Fibroblast of lung (primary cell): Measurements from ENCODE around the gene PIGX. TPM values are rescaled to one million over a fixed set of nuclear protein-coding genes. Genes with fewer than 3 reads are reported as not detected.
A peak's percentile ranks its signal among the peaks of the same experiment; 100 is the strongest.
"Not testable (repeated sequence)": the region's sequence is repeated elsewhere in the genome, so short reads cannot be mapped to it uniquely, and the experiment has no call there.

Experiments
- DNase-seq, 2 donors: peaks; one replicate each; pipeline versions ENCODE4 v3.0.0 to v3.0.0-alpha.2; 2010; ENCODE audit warnings: low read depth in 2 of 2
- H2AFZ ChIP-seq: 2 replicates; pipeline ENCODE4 v1.5.1; 2012; ENCODE audit warnings: low read length, control low read depth, inconsistent platforms
- H3K27ac ChIP-seq: 2 replicates; pipeline ENCODE4 v1.5.1; 2011; ENCODE audit warnings: low read length, control low read depth; ENCODE audit not compliant: insufficient read depth
- H3K27me3 ChIP-seq: 2 replicates; pipeline ENCODE4 v1.5.1; 2011; ENCODE audit warnings: mild to moderate bottlenecking, low read length; ENCODE audit not compliant: control insufficient read depth, insufficient read depth
- H3K36me3 ChIP-seq: 2 replicates; pipeline ENCODE4 v1.5.1; 2011; ENCODE audit warnings: low read length; ENCODE audit not compliant: control insufficient read depth, insufficient read depth
- H3K4me1 ChIP-seq: 2 replicates; pipeline ENCODE4 v1.5.1; 2011; ENCODE audit warnings: low read length; ENCODE audit not compliant: control insufficient read depth, insufficient read depth; ENCODE audit errors: extremely low read depth
- H3K4me2 ChIP-seq: 2 replicates; pipeline ENCODE4 v1.5.1; 2011; ENCODE audit warnings: low read length, control low read depth; ENCODE audit not compliant: insufficient read depth; ENCODE audit errors: extremely low read depth
- H3K4me3 ChIP-seq, 4 experiments: fragments of 200-600 bp in 1 of 4; sonication (generic) in 1 of 4; replicated peaks in 1 of 4; 2 replicates each; pipeline ENCODE4 v1.5.1; 2011 to 2016; ENCODE audit warnings: low read length in 4 of 4, low read depth in 3 of 4, mild to moderate bottlenecking in 3 of 4, control low read depth in 2 of 4, inconsistent platforms in 1 of 4, mixed read lengths in 1 of 4; ENCODE audit not compliant: insufficient read depth in 1 of 4; ENCODE audit errors: control extremely low read depth in 1 of 4
- H3K79me2 ChIP-seq: 2 replicates; pipeline ENCODE4 v1.5.1; 2012; ENCODE audit warnings: mild to moderate bottlenecking, low read length, inconsistent platforms; ENCODE audit not compliant: control insufficient read depth, insufficient read depth
- H3K9ac ChIP-seq: 2 replicates; pipeline ENCODE4 v1.5.1; 2011; ENCODE audit warnings: mild to moderate bottlenecking, low read length, control low read depth; ENCODE audit not compliant: insufficient read depth
- H3K9me3 ChIP-seq: 2 replicates; pipeline ENCODE4 v1.5.1; 2012; ENCODE audit warnings: low read depth, low read length; ENCODE audit not compliant: control insufficient read depth, insufficient read depth
- H4K20me1 ChIP-seq: 2 replicates; pipeline ENCODE4 v1.5.1; 2011; ENCODE audit warnings: low read length; ENCODE audit not compliant: control insufficient read depth, insufficient read depth; ENCODE audit errors: extremely low read depth
- CTCF ChIP-seq, 2 donors: IDR thresholded peaks in 1 of 2; conservative IDR thresholded peaks in 1 of 2; 1 replicate in 1 of 2; 2 replicates in 1 of 2; pipeline ENCODE4 v1.5.1; 2011 to 2012; ENCODE audit warnings: low read length in 2 of 2, control low read depth in 1 of 2, inconsistent platforms in 1 of 2, low read depth in 1 of 2, mild to moderate bottlenecking in 1 of 2
- EZH2 ChIP-seq: IDR thresholded peaks from 2 replicates; pipeline ENCODE4 v1.5.1; 2012; ENCODE audit warnings: low read length, control low read depth, mild to moderate bottlenecking; ENCODE audit errors: missing control alignments
- polyA plus RNA-seq, 2 donors: library from polyadenylated mRNA; depleted of rRNA in 1 of 2; stranded (reverse) in 1 of 2; unstranded in 1 of 2; fragments of >200 nt; gene quantifications; 2 replicates each; pipeline ENCODE4 v1.2.1, GENCODE V29; 2011 to 2012; ENCODE audit warnings: missing spikeins in 1 of 2
- total RNA-seq: library from RNA; depleted of rRNA; stranded (reverse); fragments of >200 nt; gene quantifications from 2 replicates; pipeline ENCODE4 v1.2.1, GENCODE V29; 2014

The PIGX gene
- total and polyA plus RNA-seq, 2 donors (not counting 1 experiment from before 2014, with no cell fraction given) = 10.7 to 17.0 TPM

GRCh38 chr3:196712514-196713413, 587 bp downstream of the PIGX start:
- TF ChIP-seq EZH2 (no peak), CTCF (conservative IDR thresholded peaks at IDR 0.05 in 1 of 2, IDR thresholded peaks at IDR 0.05 in 1 of 2; ENCODE audit: low read depth in 1 of 2, low read length in 2 of 2) (no peak)
- H3K9ac ChIP-seq = peak overlapping the region; percentile 57

GRCh38 chr3:196717162-196717561, 5.0 kb downstream of the PIGX start:
- not testable (repeated sequence) for H3K79me2 ChIP-seq, H3K4me3 ChIP-seq, H3K27me3 ChIP-seq, H3K9me3 ChIP-seq, H3K4me2 ChIP-seq, H3K9ac ChIP-seq, H3K27ac ChIP-seq, H3K36me3 ChIP-seq, H3K4me1 ChIP-seq, DNase-seq, H4K20me1 ChIP-seq, H2AFZ ChIP-seq

More at GRCh38 chr3:196712514-196713413, 587 bp downstream of the PIGX start:
- Histone ChIP-seq H3K27me3 (no peaks in the 10 kb centered on the region), H2AFZ (peak overlapping the region; percentile 90), H3K4me3 (peak overlapping the region; percentile 22 to 91 (median 66)), H3K4me2 (peak overlapping the region; percentile 92), H3K4me1 (no peaks in the 10 kb centered on the region), H3K36me3 (no peaks in the 10 kb centered on the region), H3K27ac (peak overlapping the region; percentile 66), H4K20me1 (no peaks in the 10 kb centered on the region), H3K79me2 (no peaks in the 10 kb centered on the region), H3K9me3 (no peaks in the 10 kb centered on the region)
- peak; percentile 53 to 61 for DNase-seq

GRCh38 chr3:196721097-196721496, 8.9 kb downstream of the PIGX start:
- H3K4me1 ChIP-seq = no peaks in the 10 kb centered on the region
- H3K27ac ChIP-seq = no peak overlapping the region
- TF ChIP-seq EZH2 (no peak), CTCF (conservative IDR thresholded peaks at IDR 0.05 in 1 of 2, IDR thresholded peaks at IDR 0.05 in 1 of 2; ENCODE audit: low read depth in 1 of 2, low read length in 2 of 2) (no peak)
- H3K4me3 ChIP-seq = no peak overlapping the region
- H3K9ac ChIP-seq = no peak overlapping the region
- DNase-seq = no peak
- no peaks in the 10 kb centered on the region for H3K27me3 ChIP-seq
- H3K79me2 ChIP-seq = no peaks in the 10 kb centered on the region
- no peaks in the 10 kb centered on the region for H3K9me3 ChIP-seq
- no peaks in the 10 kb centered on the region for H4K20me1 ChIP-seq
- H3K4me2 ChIP-seq = no peak overlapping the region
- no peak overlapping the region for H2AFZ ChIP-seq
- no peaks in the 10 kb centered on the region for H3K36me3 ChIP-seq
